DLD1 (cell line): ENCODE results near the gene RELL1.

Experiments used
- in situ Hi-C: cut with HindIII; loops from 2 replicates; pipeline ENCODE4 v1.10.0; 2017; ENCODE audit warnings: low sequenced_read_pairs

The RELL1 gene

GRCh38 chr4:37686373-37687193 is at the start of gene RELL1:
TSS of gene RELL1 (minus strand) at chr4:37686376. CDS start at chr4:37686287, 89 bp downstream.
- in situ Hi-C loops = loop anchor here (5.0 kb wide), 1 partner anchor 34 kb away; no protein-coding TSS in a partner anchor

GRCh38 chr4:37735578-37735977 is 49.4 kb upstream of the RELL1 start:
- in situ Hi-C loops = no loop called here

- in situ Hi-C loops = no loop called here
These were observed 48.8 kb upstream of the RELL1 start for GRCh38 chr4:37734989-37735388.

- in situ Hi-C loops = no loop called here
These were observed 47.2 kb upstream of the RELL1 start for GRCh38 chr4:37733240-37733867.

- in situ Hi-C loops = no loop called here
These were observed 46.5 kb upstream of the RELL1 start for GRCh38 chr4:37732526-37733186.

GRCh38 chr4:37729649-37730004 is 43.5 kb upstream of the RELL1 start:
- in situ Hi-C loops = no loop called here

GRCh38 chr4:37728064-37728463 is 41.9 kb upstream of the RELL1 start:
- in situ Hi-C loops = no loop called here

- in situ Hi-C loops = no loop called here
These were observed 41.5 kb upstream of the RELL1 start for GRCh38 chr4:37727635-37728034.

- in situ Hi-C loops = no loop called here
These were observed 40.5 kb upstream of the RELL1 start for GRCh38 chr4:37726666-37727065.

GRCh38 chr4:37725718-37726117 is 39.5 kb upstream of the RELL1 start:
- in situ Hi-C loops = no loop called here

GRCh38 chr4:37723067-37723466 is 36.9 kb upstream of the RELL1 start:
- in situ Hi-C loops = no loop called here

- in situ Hi-C loops = no loop called here
These were observed 35.9 kb upstream of the RELL1 start for GRCh38 chr4:37721995-37722638.

- in situ Hi-C loops = no loop called here
These were observed 32.8 kb upstream of the RELL1 start for GRCh38 chr4:37719021-37719420.

- in situ Hi-C loops = no loop called here
These were observed 31.4 kb upstream of the RELL1 start for GRCh38 chr4:37717576-37717975.

- in situ Hi-C loops = no loop called here
These were observed 29.8 kb upstream of the RELL1 start for GRCh38 chr4:37715889-37716402.

GRCh38 chr4:37710491-37710890 is 24.3 kb upstream of the RELL1 start:
- in situ Hi-C loops = no loop called here

GRCh38 chr4:37706032-37706431 is 19.9 kb upstream of the RELL1 start:
- in situ Hi-C loops = no loop called here

GRCh38 chr4:37705571-37705970 is 19.4 kb upstream of the RELL1 start:
- in situ Hi-C loops = no loop called here

- in situ Hi-C loops = no loop called here
These were observed 13.8 kb upstream of the RELL1 start for GRCh38 chr4:37699868-37700481.

- in situ Hi-C loops = no loop called here
These were observed 11.4 kb upstream of the RELL1 start for GRCh38 chr4:37697566-37697965.
